NCI-H748 (cell line): Measurements from ENCODE around the gene ADCY6.

ENCODE experiments used
- DNase-seq: peaks from one replicate; lab custom pipeline; 2025; ENCODE audit not compliant: unreplicated experiment; lab: John Stamatoyannopoulos, UW

ADCY6 gene

GRCh38 chr12:48786591-48787544, 2.0 kb downstream of the ADCY6 start:
- DNase-seq = no peak

GRCh38 chr12:48783432-48783831, 5.5 kb downstream of the ADCY6 start:
- no peak for DNase-seq

- no peak for DNase-seq
Observed at GRCh38 chr12:48782457-48783395, 6.2 kb downstream of the ADCY6 start.

GRCh38 chr12:48781750-48782456, 7.0 kb downstream of the ADCY6 start:
- DNase-seq = no peak

GRCh38 chr12:48780381-48781025, 8.4 kb downstream of the ADCY6 start:
- DNase-seq = no peak

- DNase-seq = no peak
Observed at GRCh38 chr12:48779869-48780268, 9.0 kb downstream of the ADCY6 start.

- DNase-seq = no peak
Observed at GRCh38 chr12:48777501-48778400, 11.1 kb downstream of the ADCY6 start.

- no peak for DNase-seq
Observed at GRCh38 chr12:48776956-48777355, 11.9 kb downstream of the ADCY6 start.

GRCh38 chr12:48775991-48776649, 12.8 kb downstream of the ADCY6 start:
- no peak for DNase-seq

GRCh38 chr12:48775299-48775698, 13.6 kb downstream of the ADCY6 start:
- no peak for DNase-seq

- DNase-seq = no peak
Observed at GRCh38 chr12:48774516-48774915, 14.4 kb downstream of the ADCY6 start.

- DNase-seq = no peak
Observed at GRCh38 chr12:48773686-48774085, 15.2 kb downstream of the ADCY6 start.

- DNase-seq = no peak
Observed at GRCh38 chr12:48771588-48772112, 17.2 kb downstream of the ADCY6 start.

- DNase-seq = no peak
Observed at GRCh38 chr12:48770756-48771155, 18.1 kb downstream of the ADCY6 start.

GRCh38 chr12:48768736-48769135, 20.2 kb downstream of the ADCY6 start:
- no peak for DNase-seq

GRCh38 chr12:48768147-48768546, 20.7 kb downstream of the ADCY6 start:
- DNase-seq = no peak

GRCh38 chr12:48767521-48767920, 21.4 kb downstream of the ADCY6 start:
- no peak for DNase-seq

- DNase-seq = no peak
Observed at GRCh38 chr12:48767047-48767446, 21.8 kb downstream of the ADCY6 start.

- no peak for DNase-seq
Observed at GRCh38 chr12:48765753-48766162, 23.1 kb downstream of the ADCY6 start.
